ENCODE measurements around the gene TCP1. TPM values are rescaled to one million over a fixed set of nuclear protein-coding genes. Genes with fewer than 3 reads are reported as not detected.

Gene TCP1
- total RNA-seq, result 10 to 100 TPM; 60.6 to 85.1 (median 75.2) TPM
- 10 to 100 TPM; 43.7 to 91.7 TPM for polyA plus RNA-seq

GRCh38 chr6:159789377-159790148 is at the start of gene TCP1:
Gene TCP1 (minus strand): TSS chr6:159789602. CDS start chr6:159789468, 134 bp downstream.
- peak within 1 kb of the TSS; percentile 78 to 100 (median 92) for H3K27ac ChIP-seq
- no peaks in the 10 kb centered on the region for H3K27me3 ChIP-seq
- peak within 1 kb of the TSS; percentile 94 to 100 (median 96) for H3K4me3 ChIP-seq
- FAIRE-seq (peak; percentile 96), DNase-seq (peak; percentile 97 to 99 (median 99)), ATAC-seq (peak; percentile 83 to 93 (median 88))
- TF ChIP-seq CTCF (IDR thresholded peaks at IDR 0.05), result no peak
- intact Hi-C loops (cut with DNase I), result loop anchor here in 1 of 3 donors (10.0 kb wide), 1 partner anchor 55 kb away; no protein-coding TSS in a partner anchor
- peaks cover 0 to 13% (median 9%) of the 10 kb centered on the region in 3 donors for H3K36me3 ChIP-seq
- 0% methylated on average over 59 to 64 of the region's 64 CpGs for WGBS, 2 donors
- H3K9me3 ChIP-seq, result no peaks in the 10 kb centered on the region
- H3K4me1 ChIP-seq, result peaks cover 20 to 40% (median 33%) of the 10 kb centered on the region in 3 donors

GRCh38 chr6:159838020-159838744 is 48.8 kb upstream of the TCP1 start:
- ATAC-seq, result no peak
- intact Hi-C loops (cut with DNase I), result no loop called here
- TF ChIP-seq CTCF (IDR thresholded peaks at IDR 0.05), result no peak
- no peaks in the 10 kb centered on the region for H3K36me3 ChIP-seq
- WGBS, 2 donors, result 73 to 84% methylated on average over 7 of the region's 7 CpGs
- FAIRE-seq, result no peak
- DNase-seq, result no peak
- no peaks in the 10 kb centered on the region for H3K27me3 ChIP-seq
- H3K4me1 ChIP-seq, result no peaks in the 10 kb centered on the region
- H3K4me3 ChIP-seq, result no peak overlapping the region
- H3K27ac ChIP-seq, result no peak overlapping the region
- no peaks in the 10 kb centered on the region for H3K9me3 ChIP-seq

GRCh38 chr6:159837511-159837910 is 48.1 kb upstream of the TCP1 start:
- 71 to 81% methylated on average over 8 of the region's 8 CpGs for WGBS, 2 donors
- ATAC-seq (no peak), FAIRE-seq (no peak), DNase-seq (no peak)
- TF ChIP-seq CTCF (IDR thresholded peaks at IDR 0.05), result no peak
- intact Hi-C loops (cut with DNase I), result no loop called here
- Histone ChIP-seq H3K27me3 (no peaks in the 10 kb centered on the region), H3K4me3 (no peak overlapping the region), H3K27ac (no peak overlapping the region), H3K4me1 (no peaks in the 10 kb centered on the region), H3K36me3 (no peaks in the 10 kb centered on the region), H3K9me3 (no peaks in the 10 kb centered on the region)

- TF ChIP-seq CTCF (IDR thresholded peaks at IDR 0.05), result no peak
- H3K9me3 ChIP-seq, result no peaks in the 10 kb centered on the region
- intact Hi-C loops (cut with DNase I), result no loop called here
- no peaks in the 10 kb centered on the region for H3K4me1 ChIP-seq
- H3K27me3 ChIP-seq, result no peaks in the 10 kb centered on the region
- FAIRE-seq, result no peak
- WGBS, 2 donors, result 78 to 87% methylated on average over 29 of the region's 29 CpGs
- DNase-seq, result no peak
- H3K4me3 ChIP-seq, result no peak overlapping the region
- H3K27ac ChIP-seq, result no peak overlapping the region
- H3K36me3 ChIP-seq, result no peaks in the 10 kb centered on the region
- peak in 2 of 4 donors; percentile 17 to 25 for ATAC-seq
These were observed 47.5 kb upstream of the TCP1 start for GRCh38 chr6:159836718-159837490.
